ENCODE results near the gene GLCE. TPM values are rescaled to one million over a fixed set of nuclear protein-coding genes. Genes with fewer than 3 reads are reported as not detected.
A peak's percentile ranks its signal among the peaks of the same experiment; 100 is the strongest.
"Not testable (repeated sequence)": the region's sequence is repeated elsewhere in the genome, so short reads cannot be mapped to it uniquely, and the experiment has no call there.

Gene GLCE
- total RNA-seq, 1 experiment from 2014 or later, result 18.6 TPM

- DNase-seq (ENCODE audit: low read depth), result no peak
These were observed 1.6 kb upstream of the GLCE start for GRCh38 chr15:69158843-69159240.

GRCh38 chr15:69159805-69160140 is 662 bp upstream of the GLCE start:
- no peak for DNase-seq (ENCODE audit: low read depth)

- DNase-seq (ENCODE audit: low read depth), result peak; percentile 29
These were observed 843 bp downstream of the GLCE start for GRCh38 chr15:69161079-69161877.

- no peak for DNase-seq (ENCODE audit: low read depth)
These were observed 1.4 kb downstream of the GLCE start for GRCh38 chr15:69161878-69162213.

- DNase-seq (ENCODE audit: low read depth), result no peak
These were observed 2.8 kb downstream of the GLCE start for GRCh38 chr15:69163141-69163669.

GRCh38 chr15:69164807-69165636 is 4.6 kb downstream of the GLCE start:
- DNase-seq (ENCODE audit: low read depth), result peak; percentile 67

GRCh38 chr15:69165637-69166025 is 5.2 kb downstream of the GLCE start:
- no peak for DNase-seq (ENCODE audit: low read depth)

- no peak for DNase-seq (ENCODE audit: low read depth)
These were observed 6.9 kb downstream of the GLCE start for GRCh38 chr15:69167218-69167846.

GRCh38 chr15:69168361-69168760 is 7.9 kb downstream of the GLCE start:
- DNase-seq (ENCODE audit: low read depth), result not testable (repeated sequence)

GRCh38 chr15:69169540-69169939 is 9.1 kb downstream of the GLCE start:
- not testable (repeated sequence) for DNase-seq (ENCODE audit: low read depth)

GRCh38 chr15:69170597-69170996 is 10.2 kb downstream of the GLCE start:
- no peak for DNase-seq (ENCODE audit: low read depth)

- no peak for DNase-seq (ENCODE audit: low read depth)
These were observed 12.4 kb downstream of the GLCE start for GRCh38 chr15:69172847-69173246.

GRCh38 chr15:69175536-69175935 is 15.1 kb downstream of the GLCE start:
- DNase-seq (ENCODE audit: low read depth), result no peak

- no peak for DNase-seq (ENCODE audit: low read depth)
These were observed 21.0 kb downstream of the GLCE start for GRCh38 chr15:69181424-69181823.

- DNase-seq (ENCODE audit: low read depth), result no peak
These were observed 24.8 kb downstream of the GLCE start for GRCh38 chr15:69185216-69185615.

GRCh38 chr15:69185706-69186105 is 25.3 kb downstream of the GLCE start:
- DNase-seq (ENCODE audit: low read depth), result no peak

GRCh38 chr15:69189157-69189556 is 28.7 kb downstream of the GLCE start:
- DNase-seq (ENCODE audit: low read depth), result no peak

GRCh38 chr15:69190091-69190490 is 29.7 kb downstream of the GLCE start:
- DNase-seq (ENCODE audit: low read depth), result no peak

- DNase-seq (ENCODE audit: low read depth), result no peak
These were observed 30.1 kb downstream of the GLCE start for GRCh38 chr15:69190504-69190903.

GRCh38 chr15:69194025-69194827 is 33.8 kb downstream of the GLCE start:
- peak; percentile 38 for DNase-seq (ENCODE audit: low read depth)

GRCh38 chr15:69194854-69195253 is 34.4 kb downstream of the GLCE start:
- no peak for DNase-seq (ENCODE audit: low read depth)

All from HT1080 (cell line).